Activated CD4-positive, alpha-beta T cell treated with anti-CD3 and anti-CD28 coated beads for 36 hours (primary cell): ENCODE data around the gene SIGLEC15. TPM values are rescaled to one million over a fixed set of nuclear protein-coding genes. Genes with fewer than 3 reads are reported as not detected.
A peak's percentile ranks its signal among the peaks of the same experiment; 100 is the strongest.

Source experiments
- ATAC-seq: fragments of 200-7000 bp; cut with Tn5 transposase; one replicate; pipeline ENCODE4 v1.10.0; 2021; ENCODE audit warnings: mild to moderate bottlenecking, moderate library complexity
- CTCF ChIA-PET: fragments of 350-600 bp; sonication (Branson Sonifier 250); formaldehyde crosslinking; loops from one replicate; lab custom pipeline; 2021; ENCODE audit warnings: antibody characterized with exemption; lab: Charles Lee
- POLR2A ChIA-PET: fragments of 350-600 bp; sonication (Branson Sonifier 250); formaldehyde crosslinking; loops from one replicate; lab custom pipeline; 2021; ENCODE audit warnings: antibody characterized with exemption, inconsistent platforms; lab: Charles Lee
- DNase-seq: peaks from one replicate; pipeline ENCODE4 v3.0.0-alpha.2; 2020
- H3K27ac Mint-ChIP-seq: one replicate; pipeline ENCODE4 v1.8.0; 2021; ENCODE audit warnings: mixed read lengths
- H3K27me3 Mint-ChIP-seq: one replicate; pipeline ENCODE4 v1.8.0; 2021; ENCODE audit warnings: mixed read lengths
- H3K36me3 Mint-ChIP-seq: one replicate; pipeline ENCODE4 v1.8.0; 2021; ENCODE audit warnings: low read depth, mixed read lengths
- H3K4me1 Mint-ChIP-seq: one replicate; pipeline ENCODE4 v1.8.0; 2021; ENCODE audit warnings: mixed read lengths
- H3K4me3 Mint-ChIP-seq: one replicate; pipeline ENCODE4 v1.8.0; 2021; ENCODE audit warnings: mild to moderate bottlenecking, moderate library complexity, mixed read lengths
- H3K9me3 Mint-ChIP-seq: one replicate; pipeline ENCODE4 v1.8.0; 2021; ENCODE audit warnings: low read depth, mixed read lengths
- intact Hi-C, 2 experiments: fragments of 100-400 bp; cut with DNase I in 1 of 2; cut with micrococcal nuclease in 1 of 2; formaldehyde crosslinking; loops; one replicate each; pipeline versions ENCODE4 v1.14.2 to v1.15.1; 2022 to 2024; cut with DNase I, micrococcal nuclease
- total RNA-seq, 2 experiments: library from RNA; stranded (reverse); gene quantifications; one replicate each; pipeline ENCODE4 v1.2.3, GENCODE V29; 2021

SIGLEC15 gene
- total RNA-seq, 2 experiments from 2014 or later: not detected

GRCh38 chr18:45836242-45837205 is 11.0 kb downstream of the SIGLEC15 start:
- Mint-ChIP-seq H3K9me3 (no peaks in the 10 kb centered on the region), H3K4me3 (no peak overlapping the region), H3K36me3 (no peaks in the 10 kb centered on the region), H3K4me1 (peaks cover 10% of the 10 kb centered on the region), H3K27me3 (peaks cover 40% of the 10 kb centered on the region), H3K27ac (no peak overlapping the region)
- CTCF ChIA-PET: interaction anchor here (0.7 to 1.2 kb wide), 4 partner anchors 100 to 174 kb away, joined by 3 to 5 read pairs (median 4); no protein-coding TSS in a partner anchor
- DNase-seq (no peak), ATAC-seq (no peak)
- intact Hi-C loops: loop anchor here in 1 of 2 experiments (5.0 kb wide), 1 partner anchor 59 kb away; no protein-coding TSS in a partner anchor
- POLR2A ChIA-PET: no interaction called here

- Mint-ChIP-seq H3K4me3 (peak overlapping the region; percentile 28), H3K27me3 (peaks cover 38% of the 10 kb centered on the region), H3K36me3 (no peaks in the 10 kb centered on the region), H3K4me1 (peaks cover 10% of the 10 kb centered on the region), H3K27ac (no peak overlapping the region), H3K9me3 (no peaks in the 10 kb centered on the region)
- ChIA-PET CTCF (interaction anchor here (0.6 to 1.2 kb wide), 4 partner anchors 63 to 175 kb away, joined by 3 to 7 read pairs (median 3); no protein-coding TSS in a partner anchor), POLR2A (no interaction called here)
- intact Hi-C loops: loop anchor here in 1 of 2 experiments (2.0 to 5.0 kb wide), 3 partner anchors 60 to 147 kb away; no protein-coding TSS in a partner anchor
- peak; percentile 77 for DNase-seq
- peak; percentile 78 for ATAC-seq
Observed at GRCh38 chr18:45837283-45838070, 12.0 kb downstream of the SIGLEC15 start.

GRCh38 chr18:45838302-45839070 is 13.0 kb downstream of the SIGLEC15 start:
- H3K9me3 Mint-ChIP-seq: no peaks in the 10 kb centered on the region
- DNase-seq (peak; percentile 29), ATAC-seq (no peak)
- ChIA-PET CTCF (interaction anchor here (1.4 to 2.5 kb wide), 2 partner anchors 173 to 175 kb away, joined by 7 to 13 read pairs; no protein-coding TSS in a partner anchor), POLR2A (no interaction called here)
- peak overlapping the region; percentile 28 for H3K4me3 Mint-ChIP-seq
- peaks cover 10% of the 10 kb centered on the region for H3K4me1 Mint-ChIP-seq
- no peak overlapping the region for H3K27ac Mint-ChIP-seq
- no peaks in the 10 kb centered on the region for H3K36me3 Mint-ChIP-seq
- intact Hi-C loops: loop anchor here (1.0 to 5.0 kb wide), 4 partner anchors 61 to 173 kb away; no protein-coding TSS in a partner anchor
- peaks cover 38% of the 10 kb centered on the region for H3K27me3 Mint-ChIP-seq

- DNase-seq: peak; percentile 63
- peak; percentile 73 for ATAC-seq
- no peak overlapping the region for H3K4me3 Mint-ChIP-seq
- ChIA-PET POLR2A (no interaction called here), CTCF (interaction anchor here (0.7 to 2.5 kb wide), 12 partner anchors 8 to 176 kb away, joined by 3 to 13 read pairs (median 4); no protein-coding TSS in a partner anchor)
- intact Hi-C loops: loop anchor here (1.0 to 5.0 kb wide), 4 partner anchors 62 to 174 kb away; no protein-coding TSS in a partner anchor
- peaks cover 10% of the 10 kb centered on the region for H3K4me1 Mint-ChIP-seq
- H3K27ac Mint-ChIP-seq: no peak overlapping the region
- no peaks in the 10 kb centered on the region for H3K36me3 Mint-ChIP-seq
- peaks cover 38% of the 10 kb centered on the region for H3K27me3 Mint-ChIP-seq
- no peaks in the 10 kb centered on the region for H3K9me3 Mint-ChIP-seq
Observed at GRCh38 chr18:45839414-45840395, 14.2 kb downstream of the SIGLEC15 start.

GRCh38 chr18:45841060-45841764 is 15.7 kb downstream of the SIGLEC15 start:
- Mint-ChIP-seq H3K27me3 (peaks cover 30% of the 10 kb centered on the region), H3K36me3 (no peaks in the 10 kb centered on the region), H3K4me3 (no peak overlapping the region), H3K27ac (no peak overlapping the region), H3K4me1 (peaks cover 12% of the 10 kb centered on the region), H3K9me3 (no peaks in the 10 kb centered on the region)
- DNase-seq: no peak
- intact Hi-C loops: no loop called here
- CTCF ChIA-PET: interaction anchor here (0.7 to 2.5 kb wide), 2 partner anchors 172 to 175 kb away, joined by 3 to 13 read pairs; no protein-coding TSS in a partner anchor
- POLR2A ChIA-PET: no interaction called here
- no peak for ATAC-seq

GRCh38 chr18:45841765-45842442 is 16.4 kb downstream of the SIGLEC15 start:
- Mint-ChIP-seq H3K4me3 (no peak overlapping the region), H3K9me3 (no peaks in the 10 kb centered on the region), H3K4me1 (peaks cover 12% of the 10 kb centered on the region), H3K27ac (no peak overlapping the region), H3K36me3 (no peaks in the 10 kb centered on the region), H3K27me3 (peaks cover 25% of the 10 kb centered on the region)
- POLR2A ChIA-PET: no interaction called here
- ATAC-seq: no peak
- DNase-seq: no peak
- intact Hi-C loops: no loop called here
- CTCF ChIA-PET: no interaction called here

- H3K27ac Mint-ChIP-seq: no peak overlapping the region
- no peaks in the 10 kb centered on the region for H3K36me3 Mint-ChIP-seq
- intact Hi-C loops: no loop called here
- no peaks in the 10 kb centered on the region for H3K9me3 Mint-ChIP-seq
- H3K27me3 Mint-ChIP-seq: peaks cover 22% of the 10 kb centered on the region
- CTCF ChIA-PET: interaction anchor here (0.5 kb wide), 1 partner anchor 35 kb away, joined by 3 read pairs; no protein-coding TSS in a partner anchor
- peaks cover 10% of the 10 kb centered on the region for H3K4me1 Mint-ChIP-seq
- POLR2A ChIA-PET: no interaction called here
- ATAC-seq (no peak), DNase-seq (no peak)
- no peak overlapping the region for H3K4me3 Mint-ChIP-seq
Observed at GRCh38 chr18:45843019-45843418, 17.5 kb downstream of the SIGLEC15 start.

GRCh38 chr18:45844938-45845337 is 19.5 kb downstream of the SIGLEC15 start:
- no peak for ATAC-seq

GRCh38 chr18:45845410-45845809 is 19.9 kb downstream of the SIGLEC15 start:
- ATAC-seq (no peak), DNase-seq (no peak)
- ChIA-PET POLR2A (no interaction called here), CTCF (interaction anchor here (0.7 kb wide), 1 partner anchor 863 kb away, joined by 3 read pairs; no protein-coding TSS in a partner anchor)
- Mint-ChIP-seq H3K27me3 (peaks cover 4% of the 10 kb centered on the region), H3K9me3 (no peaks in the 10 kb centered on the region), H3K4me3 (no peak overlapping the region), H3K27ac (no peak overlapping the region), H3K4me1 (peaks cover 5% of the 10 kb centered on the region), H3K36me3 (peaks cover 6% of the 10 kb centered on the region)
- intact Hi-C loops: no loop called here

More at GRCh38 chr18:45844938-45845337, 19.5 kb downstream of the SIGLEC15 start:
- H3K27ac Mint-ChIP-seq: no peak overlapping the region
- peaks cover 5% of the 10 kb centered on the region for H3K4me1 Mint-ChIP-seq
- no peaks in the 10 kb centered on the region for H3K9me3 Mint-ChIP-seq
- H3K36me3 Mint-ChIP-seq: peaks cover 3% of the 10 kb centered on the region
- no peak for DNase-seq
- CTCF ChIA-PET: no interaction called here
- POLR2A ChIA-PET: no interaction called here
- peaks cover 6% of the 10 kb centered on the region for H3K27me3 Mint-ChIP-seq
- H3K4me3 Mint-ChIP-seq: no peak overlapping the region
- intact Hi-C loops: no loop called here
